ENCODE measurements around the gene TSSC4.

Gene TSSC4

GRCh38 chr11:2374456-2375201 is 25.9 kb upstream of the TSSC4 start:
- H3K36me3 ChIP-seq (ENCODE audit: insufficient read depth, low read depth, low read length), result no peaks in the 10 kb centered on the region
- H3K27me3 ChIP-seq (ENCODE audit: insufficient read depth, low read length), result peaks cover 10% of the 10 kb centered on the region; the same call in 1 of the 2 replicates
- H3K4me1 ChIP-seq (ENCODE audit: insufficient read depth, low read length), result peaks cover 3% of the 10 kb centered on the region
- H3K4me3 ChIP-seq (ENCODE audit: low read length), result no peak overlapping the region
- H3K27ac ChIP-seq (ENCODE audit: low read length), result no peak overlapping the region
- no peaks in the 10 kb centered on the region for H3K9me3 ChIP-seq (ENCODE audit: insufficient read depth, low read depth, low read length)
- no peak overlapping the region for H3K9ac ChIP-seq (ENCODE audit: low read depth, low read length)

- H3K36me3 ChIP-seq (ENCODE audit: insufficient read depth, low read depth, low read length), result no peaks in the 10 kb centered on the region
- H3K4me1 ChIP-seq (ENCODE audit: insufficient read depth, low read length), result peaks cover 3% of the 10 kb centered on the region
- no peak overlapping the region for H3K4me3 ChIP-seq (ENCODE audit: low read length)
- no peaks in the 10 kb centered on the region for H3K9me3 ChIP-seq (ENCODE audit: insufficient read depth, low read depth, low read length)
- H3K9ac ChIP-seq (ENCODE audit: low read depth, low read length), result no peak overlapping the region
- no peak overlapping the region for H3K27ac ChIP-seq (ENCODE audit: low read length)
- peaks cover 10% of the 10 kb centered on the region; the same call in 1 of the 2 replicates for H3K27me3 ChIP-seq (ENCODE audit: insufficient read depth, low read length)
Measured at GRCh38 chr11:2375341-2375853, 25.2 kb upstream of the TSSC4 start.

- no peak overlapping the region for H3K27ac ChIP-seq (ENCODE audit: low read length)
- no peak overlapping the region for H3K4me3 ChIP-seq (ENCODE audit: low read length)
- H3K9ac ChIP-seq (ENCODE audit: low read depth, low read length), result no peak overlapping the region
Measured at GRCh38 chr11:2375964-2376551, 24.5 kb upstream of the TSSC4 start.

GRCh38 chr11:2376751-2377451 is 23.6 kb upstream of the TSSC4 start, which contains the start of gene CD81:
Gene CD81 (plus strand): TSS chr11:2377310. CDS start chr11:2377550, 240 bp downstream.
- Histone ChIP-seq H3K27me3 (ENCODE audit: insufficient read depth, low read length) (peaks cover 10% of the 10 kb centered on the region; the same call in 1 of the 2 replicates), H3K9me3 (ENCODE audit: insufficient read depth, low read depth, low read length) (no peaks in the 10 kb centered on the region), H3K9ac (ENCODE audit: low read depth, low read length) (peak within 1 kb of the TSS; percentile 86), H3K36me3 (ENCODE audit: insufficient read depth, low read depth, low read length) (no peaks in the 10 kb centered on the region), H3K4me1 (ENCODE audit: insufficient read depth, low read length) (peaks cover 3% of the 10 kb centered on the region), H3K4me3 (ENCODE audit: low read length) (peak within 1 kb of the TSS; percentile 91), H3K27ac (ENCODE audit: low read length) (peak within 1 kb of the TSS; percentile 71)

More at GRCh38 chr11:2375964-2376551, 24.5 kb upstream of the TSSC4 start:
- Histone ChIP-seq H3K9me3 (ENCODE audit: insufficient read depth, low read depth, low read length) (no peaks in the 10 kb centered on the region), H3K36me3 (ENCODE audit: insufficient read depth, low read depth, low read length) (no peaks in the 10 kb centered on the region), H3K4me1 (ENCODE audit: insufficient read depth, low read length) (peaks cover 3% of the 10 kb centered on the region), H3K27me3 (ENCODE audit: insufficient read depth, low read length) (peaks cover 10% of the 10 kb centered on the region; the same call in 1 of the 2 replicates)

- H3K27ac ChIP-seq (ENCODE audit: low read length), result peak overlapping the region; percentile 71
Measured at GRCh38 chr11:2377511-2378443, 22.8 kb upstream of the TSSC4 start.

GRCh38 chr11:2378527-2379210 is 21.9 kb upstream of the TSSC4 start:
- Histone ChIP-seq H3K4me1 (ENCODE audit: insufficient read depth, low read length) (peaks cover 3% of the 10 kb centered on the region), H3K9ac (ENCODE audit: low read depth, low read length) (peak overlapping the region; percentile 86; the same call in 1 of the 2 replicates), H3K27ac (ENCODE audit: low read length) (peak overlapping the region; percentile 71), H3K9me3 (ENCODE audit: insufficient read depth, low read depth, low read length) (no peaks in the 10 kb centered on the region), H3K4me3 (ENCODE audit: low read length) (peak overlapping the region; percentile 91), H3K36me3 (ENCODE audit: insufficient read depth, low read depth, low read length) (no peaks in the 10 kb centered on the region), H3K27me3 (ENCODE audit: insufficient read depth, low read length) (peaks cover 10% of the 10 kb centered on the region; the same call in 1 of the 2 replicates)

More at GRCh38 chr11:2377511-2378443, 22.8 kb upstream of the TSSC4 start:
- Histone ChIP-seq H3K4me1 (ENCODE audit: insufficient read depth, low read length) (peaks cover 3% of the 10 kb centered on the region), H3K27me3 (ENCODE audit: insufficient read depth, low read length) (peaks cover 10% of the 10 kb centered on the region; the same call in 1 of the 2 replicates), H3K4me3 (ENCODE audit: low read length) (peak overlapping the region; percentile 91), H3K9me3 (ENCODE audit: insufficient read depth, low read depth, low read length) (no peaks in the 10 kb centered on the region), H3K9ac (ENCODE audit: low read depth, low read length) (peak overlapping the region; percentile 86), H3K36me3 (ENCODE audit: insufficient read depth, low read depth, low read length) (no peaks in the 10 kb centered on the region)

GRCh38 chr11:2379466-2380174 is 20.9 kb upstream of the TSSC4 start:
- no peak overlapping the region for H3K4me3 ChIP-seq (ENCODE audit: low read length)
- no peak overlapping the region for H3K9ac ChIP-seq (ENCODE audit: low read depth, low read length)

GRCh38 chr11:2380396-2380795 is 20.2 kb upstream of the TSSC4 start:
- Histone ChIP-seq H3K27ac (ENCODE audit: low read length) (no peak overlapping the region), H3K9me3 (ENCODE audit: insufficient read depth, low read depth, low read length) (no peaks in the 10 kb centered on the region), H3K9ac (ENCODE audit: low read depth, low read length) (no peak overlapping the region), H3K36me3 (ENCODE audit: insufficient read depth, low read depth, low read length) (no peaks in the 10 kb centered on the region), H3K4me1 (ENCODE audit: insufficient read depth, low read length) (peaks cover 3% of the 10 kb centered on the region), H3K4me3 (ENCODE audit: low read length) (no peak overlapping the region), H3K27me3 (ENCODE audit: insufficient read depth, low read length) (peaks cover 10% of the 10 kb centered on the region; the same call in 1 of the 2 replicates)

More at GRCh38 chr11:2379466-2380174, 20.9 kb upstream of the TSSC4 start:
- H3K27ac ChIP-seq (ENCODE audit: low read length), result no peak overlapping the region
- peaks cover 10% of the 10 kb centered on the region; the same call in 1 of the 2 replicates for H3K27me3 ChIP-seq (ENCODE audit: insufficient read depth, low read length)
- H3K9me3 ChIP-seq (ENCODE audit: insufficient read depth, low read depth, low read length), result no peaks in the 10 kb centered on the region
- no peaks in the 10 kb centered on the region for H3K36me3 ChIP-seq (ENCODE audit: insufficient read depth, low read depth, low read length)
- H3K4me1 ChIP-seq (ENCODE audit: insufficient read depth, low read length), result peaks cover 3% of the 10 kb centered on the region

- no peak overlapping the region for H3K4me3 ChIP-seq (ENCODE audit: low read length)
- H3K9me3 ChIP-seq (ENCODE audit: insufficient read depth, low read depth, low read length), result no peaks in the 10 kb centered on the region
- no peak overlapping the region for H3K27ac ChIP-seq (ENCODE audit: low read length)
- H3K9ac ChIP-seq (ENCODE audit: low read depth, low read length), result no peak overlapping the region
- peaks cover 10% of the 10 kb centered on the region; the same call in 1 of the 2 replicates for H3K27me3 ChIP-seq (ENCODE audit: insufficient read depth, low read length)
- H3K4me1 ChIP-seq (ENCODE audit: insufficient read depth, low read length), result peaks cover 3% of the 10 kb centered on the region
- no peaks in the 10 kb centered on the region for H3K36me3 ChIP-seq (ENCODE audit: insufficient read depth, low read depth, low read length)
Measured at GRCh38 chr11:2380807-2381350, 19.7 kb upstream of the TSSC4 start.
